CD4-positive, alpha-beta T cell treated with Interleukin-4 for 4 hours (primary cell): ENCODE measurements around the gene TRIO.

ENCODE experiments used
- DNase-seq: peaks from one replicate; pipeline ENCODE4 v3.0.0-alpha.2; 2020

TRIO gene

GRCh38 chr5:14171046-14171445 is 27.9 kb downstream of the TRIO start:
- DNase-seq: no peak

- no peak for DNase-seq
Observed at GRCh38 chr5:14171621-14172020, 28.5 kb downstream of the TRIO start.

- DNase-seq: no peak
Observed at GRCh38 chr5:14172149-14172795, 29.1 kb downstream of the TRIO start.

- no peak for DNase-seq
Observed at GRCh38 chr5:14173377-14174229, 30.5 kb downstream of the TRIO start.

GRCh38 chr5:14174230-14174636 is 31.1 kb downstream of the TRIO start:
- no peak for DNase-seq

- no peak for DNase-seq
Observed at GRCh38 chr5:14175381-14175780, 32.2 kb downstream of the TRIO start.

- no peak for DNase-seq
Observed at GRCh38 chr5:14176888-14177287, 33.7 kb downstream of the TRIO start.

- no peak for DNase-seq
Observed at GRCh38 chr5:14177634-14178033, 34.5 kb downstream of the TRIO start.

- DNase-seq: no peak
Observed at GRCh38 chr5:14178091-14178490, 34.9 kb downstream of the TRIO start.

GRCh38 chr5:14178671-14179211 is 35.6 kb downstream of the TRIO start:
- DNase-seq: no peak

GRCh38 chr5:14179446-14179845 is 36.3 kb downstream of the TRIO start:
- no peak for DNase-seq

GRCh38 chr5:14180437-14180836 is 37.3 kb downstream of the TRIO start:
- DNase-seq: no peak

- no peak for DNase-seq
Observed at GRCh38 chr5:14181299-14181968, 38.3 kb downstream of the TRIO start.

- no peak for DNase-seq
Observed at GRCh38 chr5:14182761-14183160, 39.6 kb downstream of the TRIO start.

- no peak for DNase-seq
Observed at GRCh38 chr5:14183187-14183939, 40.2 kb downstream of the TRIO start.

- no peak for DNase-seq
Observed at GRCh38 chr5:14184082-14184481, 40.9 kb downstream of the TRIO start.

- DNase-seq: no peak
Observed at GRCh38 chr5:14184725-14185124, 41.6 kb downstream of the TRIO start.

GRCh38 chr5:14185326-14186058 is 42.4 kb downstream of the TRIO start:
- DNase-seq: no peak

- no peak for DNase-seq
Observed at GRCh38 chr5:14186059-14186830, 43.1 kb downstream of the TRIO start.

- DNase-seq: no peak
Observed at GRCh38 chr5:14187157-14187556, 44.0 kb downstream of the TRIO start.

GRCh38 chr5:14187660-14188059 is 44.5 kb downstream of the TRIO start:
- DNase-seq: no peak
